Activated CD4-positive, alpha-beta T cell treated with anti-CD3 and anti-CD28 coated beads, Interleukin-2, amount 10 ng/mL, durations not matched to agents 7 days and 5 days (primary cell): Measurements from ENCODE around the gene SF1. TPM values are rescaled to one million over a fixed set of nuclear protein-coding genes. Genes with fewer than 3 reads are reported as not detected.

ENCODE experiments used
- CTCF ChIA-PET: fragments of 350-600 bp; sonication (Branson Sonifier 250); formaldehyde crosslinking; loops from one replicate; lab custom pipeline; 2021; ENCODE audit warnings: antibody characterized with exemption; lab: Charles Lee
- POLR2A ChIA-PET: fragments of 350-600 bp; sonication (Branson Sonifier 250); formaldehyde crosslinking; loops from one replicate; lab custom pipeline; 2021; ENCODE audit warnings: antibody characterized with exemption; lab: Charles Lee
- DNase-seq: peaks from one replicate; pipeline ENCODE4 v3.0.0-alpha.2; 2020
- H3K27ac Mint-ChIP-seq: one replicate; pipeline ENCODE4 v1.8.0; 2021; ENCODE audit warnings: mild to moderate bottlenecking, moderate library complexity, mixed read lengths
- H3K27me3 Mint-ChIP-seq: one replicate; pipeline ENCODE4 v1.8.0; 2021; ENCODE audit warnings: mixed read lengths
- H3K36me3 Mint-ChIP-seq: one replicate; pipeline ENCODE4 v1.8.0; 2021; ENCODE audit warnings: low read depth, mixed read lengths
- H3K4me1 Mint-ChIP-seq: one replicate; pipeline ENCODE4 v1.8.0; 2021; ENCODE audit warnings: mixed read lengths
- H3K4me3 Mint-ChIP-seq: one replicate; pipeline ENCODE4 v1.8.0; 2021; ENCODE audit warnings: mild to moderate bottlenecking, moderate library complexity, mixed read lengths
- H3K9me3 Mint-ChIP-seq: one replicate; pipeline ENCODE4 v1.8.0; 2021; ENCODE audit warnings: mixed read lengths
- total RNA-seq, 2 experiments: library from RNA; stranded (reverse); gene quantifications; one replicate each; pipeline ENCODE4 v1.2.3, GENCODE V29; 2021

Gene SF1
- total RNA-seq, 2 experiments from 2014 or later, result 435 to 456 TPM

GRCh38 chr11:64771861-64772260, 6.5 kb downstream of the SF1 start:
- Mint-ChIP-seq H3K36me3 (peaks cover 97% of the 10 kb centered on the region), H3K27ac (peak overlapping the region; percentile 81), H3K4me1 (peaks cover 91% of the 10 kb centered on the region), H3K9me3 (no peaks in the 10 kb centered on the region), H3K27me3 (no peaks in the 10 kb centered on the region), H3K4me3 (no peak overlapping the region)
- POLR2A ChIA-PET, result interaction anchor here (1.4 kb wide), 1 partner anchor 27 kb away, joined by 3 read pairs; no protein-coding TSS in a partner anchor
- no peak for DNase-seq
- CTCF ChIA-PET, result interaction anchor here (1.1 to 7.6 kb wide), 3 partner anchors 9 to 27 kb away, joined by 3 to 51 read pairs (median 5); partner anchors contain the start of gene RASGRP2

- peaks cover 91% of the 10 kb centered on the region for H3K36me3 Mint-ChIP-seq
- ChIA-PET CTCF (interaction anchor here (1.5 to 7.6 kb wide), 2 partner anchors 8 to 27 kb away, joined by 4 to 51 read pairs; no protein-coding TSS in a partner anchor), POLR2A (no interaction called here)
- no peaks in the 10 kb centered on the region for H3K9me3 Mint-ChIP-seq
- no peak overlapping the region for H3K27ac Mint-ChIP-seq
- peaks cover 86% of the 10 kb centered on the region for H3K4me1 Mint-ChIP-seq
- DNase-seq, result no peak
- H3K27me3 Mint-ChIP-seq, result no peaks in the 10 kb centered on the region
- no peak overlapping the region for H3K4me3 Mint-ChIP-seq
Observed at GRCh38 chr11:64770120-64770519, 8.2 kb downstream of the SF1 start.

GRCh38 chr11:64769283-64769682, 9.1 kb downstream of the SF1 start:
- Mint-ChIP-seq H3K27me3 (no peaks in the 10 kb centered on the region), H3K9me3 (no peaks in the 10 kb centered on the region), H3K27ac (peak overlapping the region; percentile 27), H3K36me3 (peaks cover 91% of the 10 kb centered on the region), H3K4me1 (peaks cover 86% of the 10 kb centered on the region), H3K4me3 (no peak overlapping the region)
- DNase-seq, result no peak
- ChIA-PET CTCF (interaction anchor here (1.1 kb wide), 1 partner anchor 9 kb away, joined by 5 read pairs; the partner anchor contains the start of gene PYGM), POLR2A (no interaction called here)

DNA sequence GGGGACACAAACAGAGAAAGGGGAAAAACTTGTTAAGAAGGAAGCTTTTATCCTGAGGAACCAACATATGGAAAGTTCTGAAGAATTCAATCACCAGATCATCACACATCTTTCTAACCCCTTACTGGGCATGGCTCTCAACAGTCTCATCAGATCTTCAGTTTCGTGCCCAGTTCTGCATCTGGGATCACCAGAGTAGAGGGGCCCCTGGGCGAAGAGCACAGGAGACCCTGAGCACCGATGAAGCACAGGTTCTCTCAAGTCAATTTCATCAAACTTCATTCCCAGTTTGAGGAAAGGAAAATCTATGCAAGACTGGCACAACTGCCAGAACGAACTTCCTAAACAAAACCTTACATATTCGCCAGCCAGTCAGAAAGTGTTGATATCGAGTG, 10.0 kb downstream of the SF1 start:
- ChIA-PET POLR2A (no interaction called here), CTCF (interaction anchor here (1.0 to 1.3 kb wide), 4 partner anchors 8 to 229 kb away, joined by 3 to 5 read pairs (median 4); partner anchors contain the start of genes BATF2, PYGM and SF1)
- Mint-ChIP-seq H3K27ac (peak overlapping the region; percentile 14), H3K4me1 (peaks cover 87% of the 10 kb centered on the region), H3K4me3 (no peak overlapping the region), H3K9me3 (no peaks in the 10 kb centered on the region), H3K36me3 (peaks cover 92% of the 10 kb centered on the region), H3K27me3 (no peaks in the 10 kb centered on the region)
- DNase-seq, result no peak

GRCh38 chr11:64767344-64768299, 10.7 kb downstream of the SF1 start:
- DNase-seq, result peak; percentile 91
- ChIA-PET POLR2A (no interaction called here), CTCF (interaction anchor here (1.0 to 1.3 kb wide), 4 partner anchors 8 to 229 kb away, joined by 3 to 5 read pairs (median 4); partner anchors contain the start of genes BATF2, PYGM and SF1)
- H3K4me1 Mint-ChIP-seq, result peaks cover 87% of the 10 kb centered on the region
- peaks cover 92% of the 10 kb centered on the region for H3K36me3 Mint-ChIP-seq
- no peaks in the 10 kb centered on the region for H3K9me3 Mint-ChIP-seq
- no peaks in the 10 kb centered on the region for H3K27me3 Mint-ChIP-seq
- H3K27ac Mint-ChIP-seq, result peak overlapping the region; percentile 91
- H3K4me3 Mint-ChIP-seq, result no peak overlapping the region

DNA sequence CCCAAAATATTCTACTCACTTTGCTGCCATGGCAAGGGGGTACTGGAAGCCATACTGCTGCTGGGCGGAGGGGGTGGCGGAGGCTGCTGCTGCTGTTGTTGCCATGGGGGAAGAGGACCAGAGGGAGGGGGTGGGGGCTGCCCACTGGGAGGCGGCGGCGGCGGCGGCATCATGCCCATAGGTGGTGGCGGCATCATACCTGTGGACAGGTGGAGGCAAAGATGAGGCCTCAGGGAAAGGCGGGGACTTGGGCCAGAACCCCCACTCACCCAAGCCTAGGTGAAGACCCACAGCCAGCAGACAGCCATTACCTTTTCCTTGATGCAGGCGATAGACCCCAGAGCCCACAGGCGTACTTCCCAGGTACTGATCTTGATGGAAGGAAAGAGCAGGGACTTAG, 11.5 kb downstream of the SF1 start:
- Mint-ChIP-seq H3K36me3 (peaks cover 92% of the 10 kb centered on the region), H3K4me1 (peaks cover 87% of the 10 kb centered on the region), H3K27ac (peak overlapping the region; percentile 91), H3K9me3 (no peaks in the 10 kb centered on the region), H3K4me3 (no peak overlapping the region), H3K27me3 (no peaks in the 10 kb centered on the region)
- ChIA-PET CTCF (interaction anchor here (1.1 to 1.2 kb wide), 2 partner anchors 18 to 230 kb away, joined by 3 read pairs; partner anchors contain the start of gene BATF2), POLR2A (no interaction called here)
- DNase-seq, result no peak

DNA sequence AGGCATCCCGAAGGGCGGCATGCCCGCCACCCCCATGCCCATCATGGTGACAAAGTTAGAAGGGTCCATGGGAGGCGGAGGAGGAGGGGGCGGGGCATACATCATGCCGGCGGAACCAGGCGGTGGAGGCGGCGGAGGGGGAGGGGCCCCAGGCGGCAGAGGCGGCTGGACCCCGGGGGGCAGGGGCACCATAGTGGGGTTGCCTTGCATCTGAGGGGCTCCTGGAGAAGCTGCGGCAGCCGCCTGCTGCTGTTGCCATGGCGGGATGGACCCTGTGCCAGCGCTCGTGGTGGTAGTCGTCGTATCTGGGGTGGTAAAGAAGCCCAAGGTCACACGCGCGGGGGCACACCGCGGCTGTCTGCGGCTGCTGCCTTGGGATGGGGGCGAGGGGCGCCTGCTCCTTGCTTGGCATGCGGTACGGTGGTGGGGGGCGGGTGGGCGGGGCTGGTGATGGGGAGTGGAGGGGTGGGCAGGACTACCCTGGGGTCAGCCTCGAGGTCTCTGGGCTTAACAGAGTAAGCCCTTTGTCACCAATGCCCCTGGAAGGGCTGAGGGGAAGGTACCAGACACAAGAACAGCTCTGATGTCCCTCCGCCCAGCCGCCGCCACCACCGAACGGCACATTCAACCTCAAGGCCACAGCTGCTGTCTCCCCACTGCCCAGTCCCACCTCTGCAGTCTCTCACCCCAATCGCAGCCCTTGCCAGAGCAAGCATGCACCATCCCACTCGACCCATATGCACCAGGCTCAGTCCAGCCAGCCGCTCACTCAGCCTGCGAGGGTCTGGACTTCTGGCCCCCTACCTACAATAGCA, 12.3 kb downstream of the SF1 start:
- Mint-ChIP-seq H3K4me3 (peak overlapping the region; percentile 27), H3K4me1 (peaks cover 89% of the 10 kb centered on the region), H3K9me3 (no peaks in the 10 kb centered on the region), H3K27me3 (no peaks in the 10 kb centered on the region), H3K36me3 (peaks cover 89% of the 10 kb centered on the region), H3K27ac (peak overlapping the region; percentile 94)
- CTCF ChIA-PET, result interaction anchor here (1.1 kb wide), 1 partner anchor 17 kb away, joined by 3 read pairs; no protein-coding TSS in a partner anchor
- POLR2A ChIA-PET, result no interaction called here
- DNase-seq, result no peak

GRCh38 chr11:64765291-64765850, 13.0 kb downstream of the SF1 start:
- ChIA-PET CTCF (interaction anchor here (3.8 to 5.7 kb wide), 2 partner anchors 8 to 22 kb away, joined by 25 to 51 read pairs; partner anchors contain the start of gene RASGRP2), POLR2A (interaction anchor here (0.7 kb wide), 1 partner anchor 504 kb away, joined by 3 read pairs; no protein-coding TSS in a partner anchor)
- no peak for DNase-seq
- peak overlapping the region; percentile 94 for H3K27ac Mint-ChIP-seq
- H3K4me3 Mint-ChIP-seq, result peak overlapping the region; percentile 76
- H3K36me3 Mint-ChIP-seq, result peaks cover 87% of the 10 kb centered on the region
- peaks cover 91% of the 10 kb centered on the region for H3K4me1 Mint-ChIP-seq
- no peaks in the 10 kb centered on the region for H3K9me3 Mint-ChIP-seq
- no peaks in the 10 kb centered on the region for H3K27me3 Mint-ChIP-seq

GRCh38 chr11:64764753-64765152, 13.6 kb downstream of the SF1 start:
- Mint-ChIP-seq H3K4me3 (peak overlapping the region; percentile 76), H3K27me3 (no peaks in the 10 kb centered on the region), H3K27ac (peak overlapping the region; percentile 94), H3K9me3 (no peaks in the 10 kb centered on the region), H3K4me1 (peaks cover 94% of the 10 kb centered on the region), H3K36me3 (peaks cover 85% of the 10 kb centered on the region)
- ChIA-PET POLR2A (interaction anchor here (0.7 kb wide), 1 partner anchor 503 kb away, joined by 3 read pairs; no protein-coding TSS in a partner anchor), CTCF (interaction anchor here (1.2 to 5.7 kb wide), 5 partner anchors 9 to 94 kb away, joined by 3 to 51 read pairs (median 7); partner anchors contain the start of genes RASGRP2 and SF1)
- no peak for DNase-seq

DNA sequence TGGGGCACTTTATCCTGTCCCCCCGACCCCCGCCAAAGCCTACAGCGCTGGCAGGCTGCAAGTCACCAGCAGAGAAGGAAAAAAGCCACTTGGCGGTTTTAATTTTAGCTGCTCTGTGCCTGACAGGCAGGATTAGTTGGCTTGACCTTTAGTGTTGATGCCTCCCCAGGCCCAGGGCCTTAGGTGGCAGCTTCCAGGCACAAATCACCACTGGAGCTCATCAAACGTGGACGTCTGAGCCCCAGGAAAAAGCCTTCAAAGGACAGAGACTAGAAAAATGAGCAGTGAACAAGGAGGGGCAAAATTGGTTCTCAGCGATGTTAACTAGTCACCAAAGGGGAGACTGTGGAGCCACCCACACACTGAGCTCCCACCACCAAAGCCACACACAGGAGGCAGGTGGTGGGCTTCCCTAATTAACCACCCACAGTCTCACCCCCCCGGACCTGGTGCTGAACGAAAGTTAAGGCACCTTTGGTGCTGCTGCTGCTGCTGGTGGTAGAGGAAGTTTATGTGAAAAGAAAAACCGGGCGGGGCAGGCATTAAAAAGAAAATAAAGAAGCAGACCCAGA, 14.2 kb downstream of the SF1 start:
- H3K36me3 Mint-ChIP-seq, result peaks cover 81% of the 10 kb centered on the region
- CTCF ChIA-PET, result interaction anchor here (1.2 to 5.7 kb wide), 6 partner anchors 9 to 95 kb away, joined by 3 to 51 read pairs (median 6); partner anchors contain the start of genes RASGRP2 and SF1
- no peaks in the 10 kb centered on the region for H3K27me3 Mint-ChIP-seq
- peak overlapping the region; percentile 94 for H3K27ac Mint-ChIP-seq
- H3K4me3 Mint-ChIP-seq, result peak overlapping the region; percentile 76
- POLR2A ChIA-PET, result no interaction called here
- H3K9me3 Mint-ChIP-seq, result no peaks in the 10 kb centered on the region
- peak; percentile 81 for DNase-seq
- H3K4me1 Mint-ChIP-seq, result peaks cover 94% of the 10 kb centered on the region

GRCh38 chr11:64763526-64764039, 14.8 kb downstream of the SF1 start:
- ChIA-PET CTCF (interaction anchor here (0.7 to 5.7 kb wide), 9 partner anchors 9 to 113 kb away, joined by 3 to 51 read pairs (median 3); partner anchors contain the start of genes RASGRP2 and SF1), POLR2A (interaction anchor here (0.9 kb wide), 1 partner anchor 18 kb away, joined by 3 read pairs; no protein-coding TSS in a partner anchor)
- Mint-ChIP-seq H3K9me3 (no peaks in the 10 kb centered on the region), H3K27ac (peak overlapping the region; percentile 94), H3K4me1 (peaks cover 90% of the 10 kb centered on the region), H3K4me3 (peak overlapping the region; percentile 76), H3K27me3 (no peaks in the 10 kb centered on the region), H3K36me3 (peaks cover 76% of the 10 kb centered on the region)
- no peak for DNase-seq
